ENCODE results near the gene SYTL3.

SYTL3 gene

DNA sequence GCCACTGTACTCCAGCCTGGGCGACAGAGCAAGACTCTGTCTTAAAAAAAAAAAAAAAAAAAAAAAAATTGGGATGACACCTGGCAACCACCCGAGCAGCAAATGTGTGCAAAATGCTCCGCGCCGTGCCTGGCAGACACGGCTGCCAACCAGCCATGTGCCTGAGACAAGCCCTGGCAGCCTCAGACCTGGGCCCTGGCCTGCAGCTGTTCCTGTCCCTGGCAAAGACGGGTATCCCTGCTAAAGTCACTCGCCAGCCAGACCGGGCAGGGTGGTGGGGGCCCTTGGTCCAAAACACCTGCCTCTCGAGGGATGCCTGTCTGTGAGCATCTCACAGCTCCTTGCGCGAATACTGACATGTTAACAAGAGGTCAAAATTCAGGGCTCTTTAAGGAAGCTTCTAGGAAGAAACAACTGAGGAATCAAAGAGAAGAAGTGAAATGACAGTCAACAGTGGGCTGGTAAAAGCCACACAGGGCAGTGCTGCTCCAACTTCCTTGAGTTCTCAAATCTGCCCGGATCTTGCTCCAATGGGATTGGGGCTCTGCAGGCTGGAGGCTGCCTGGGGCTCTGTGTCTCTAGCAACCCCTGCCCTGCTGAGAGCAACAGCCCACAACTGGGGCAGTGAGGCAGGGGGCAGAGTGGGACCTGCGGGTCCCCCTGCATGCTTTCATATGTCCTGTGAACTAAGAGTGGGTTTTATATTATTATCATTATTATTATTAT, 53.4 kb downstream of the SYTL3 start:
- TF ChIP-seq, protein P1, sequence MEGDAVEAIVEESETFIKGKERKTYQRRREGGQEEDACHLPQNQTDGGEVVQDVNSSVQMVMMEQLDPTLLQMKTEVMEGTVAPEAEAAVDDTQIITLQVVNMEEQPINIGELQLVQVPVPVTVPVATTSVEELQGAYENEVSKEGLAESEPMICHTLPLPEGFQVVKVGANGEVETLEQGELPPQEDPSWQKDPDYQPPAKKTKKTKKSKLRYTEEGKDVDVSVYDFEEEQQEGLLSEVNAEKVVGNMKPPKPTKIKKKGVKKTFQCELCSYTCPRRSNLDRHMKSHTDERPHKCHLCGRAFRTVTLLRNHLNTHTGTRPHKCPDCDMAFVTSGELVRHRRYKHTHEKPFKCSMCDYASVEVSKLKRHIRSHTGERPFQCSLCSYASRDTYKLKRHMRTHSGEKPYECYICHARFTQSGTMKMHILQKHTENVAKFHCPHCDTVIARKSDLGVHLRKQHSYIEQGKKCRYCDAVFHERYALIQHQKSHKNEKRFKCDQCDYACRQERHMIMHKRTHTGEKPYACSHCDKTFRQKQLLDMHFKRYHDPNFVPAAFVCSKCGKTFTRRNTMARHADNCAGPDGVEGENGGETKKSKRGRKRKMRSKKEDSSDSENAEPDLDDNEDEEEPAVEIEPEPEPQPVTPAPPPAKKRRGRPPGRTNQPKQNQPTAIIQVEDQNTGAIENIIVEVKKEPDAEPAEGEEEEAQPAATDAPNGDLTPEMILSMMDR (conservative IDR thresholded peaks at IDR 0.05; ENCODE audit: control insufficient read depth, insufficient read depth, low read depth, low read length): no peak
- no peak for DNase-seq (ENCODE audit: low read depth)
- no peak overlapping the region for H3K4me3 ChIP-seq (ENCODE audit: control insufficient read depth, low read depth, low read length)

DNA sequence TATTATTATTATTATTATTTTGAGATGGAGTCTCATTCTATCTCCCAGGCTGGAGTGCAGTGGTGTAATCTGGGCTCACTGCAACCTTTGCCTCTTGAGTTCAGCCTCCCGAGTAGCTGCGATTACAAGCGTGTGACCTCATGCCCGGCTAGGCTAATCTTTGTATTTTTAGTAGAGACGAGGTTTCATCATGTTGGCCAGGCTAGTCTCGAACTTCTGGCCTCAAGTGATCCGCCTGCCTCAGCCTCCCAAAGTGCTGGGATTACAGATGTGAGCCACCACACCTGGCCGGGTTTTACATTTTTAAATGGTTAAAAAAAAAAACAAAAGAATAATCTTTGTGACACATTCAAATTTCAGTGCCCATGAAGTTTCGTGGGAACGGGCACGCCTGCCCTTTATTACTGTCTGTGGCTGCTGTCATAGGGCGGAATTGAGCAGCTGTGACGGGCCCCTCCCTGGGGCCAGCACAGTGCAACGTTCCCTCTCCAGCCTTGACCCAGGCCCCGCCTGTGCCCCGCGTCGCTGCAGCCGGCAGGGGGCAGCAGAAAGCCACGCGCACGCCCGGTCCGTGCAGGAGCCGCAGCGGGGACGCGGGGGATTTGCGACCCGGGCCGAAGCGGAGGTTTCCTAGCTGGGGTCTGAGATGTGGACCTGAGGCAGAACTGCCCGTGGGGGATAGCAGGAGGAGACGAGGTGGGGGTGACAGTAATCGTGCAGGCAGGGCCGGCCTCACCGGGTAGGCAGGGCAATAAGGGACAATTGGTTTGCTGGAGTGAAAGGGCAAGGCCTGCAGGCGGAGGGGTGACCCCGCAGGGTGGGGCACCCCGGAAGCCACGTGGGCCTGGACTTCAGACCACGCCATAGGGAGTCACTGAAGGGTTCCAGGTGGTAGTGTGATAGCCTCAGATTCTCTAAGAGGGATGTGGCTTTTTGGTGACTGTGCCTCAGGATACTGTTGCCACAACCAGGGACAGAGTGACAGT, 54.3 kb downstream of the SYTL3 start:
- TF ChIP-seq, protein P1 (conservative IDR thresholded peaks at IDR 0.05; ENCODE audit: control insufficient read depth, insufficient read depth, low read depth, low read length): peak; percentile 70
- peak overlapping the region; percentile 50 for H3K4me3 ChIP-seq (ENCODE audit: control insufficient read depth, low read depth, low read length)
- DNase-seq (ENCODE audit: low read depth): peak; percentile 42

DNA sequence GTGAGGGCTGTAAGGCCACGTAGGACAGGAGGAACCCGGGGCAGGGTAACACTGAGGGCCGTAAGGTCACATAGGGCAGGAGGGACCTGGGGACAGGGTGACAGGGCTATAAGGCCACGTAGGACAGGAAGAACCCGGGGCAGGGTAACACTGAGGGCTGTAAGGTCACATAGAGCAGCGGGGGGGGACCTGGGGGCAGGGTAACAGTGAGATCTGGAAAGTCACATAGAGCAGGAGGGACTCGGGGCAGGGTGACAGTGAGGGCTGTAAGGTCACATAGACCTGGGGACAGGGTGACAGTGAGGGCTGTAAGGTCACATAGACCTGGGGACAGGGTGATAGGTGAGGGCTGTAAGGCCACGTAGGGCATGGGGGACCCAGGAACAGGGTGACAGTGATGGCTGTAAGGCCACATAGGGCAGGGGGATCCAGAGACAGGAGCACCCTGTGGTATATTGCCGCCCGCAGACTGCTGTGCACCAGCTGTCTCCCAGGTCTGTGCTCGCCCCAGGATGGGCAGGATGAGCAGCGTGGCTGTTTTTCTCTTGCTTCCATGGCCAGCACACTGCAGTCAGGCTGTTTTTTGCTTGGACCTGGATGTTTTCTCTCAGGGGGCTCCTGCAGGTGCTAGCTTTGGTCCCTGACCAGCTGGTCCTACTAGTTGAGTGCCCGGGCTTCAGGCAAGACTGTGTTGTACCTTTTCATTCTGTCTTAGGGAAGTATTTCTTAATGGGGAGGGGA, 55.7 kb downstream of the SYTL3 start:
- TF ChIP-seq, protein P1 (conservative IDR thresholded peaks at IDR 0.05; ENCODE audit: control insufficient read depth, insufficient read depth, low read depth, low read length): no peak

DNA sequence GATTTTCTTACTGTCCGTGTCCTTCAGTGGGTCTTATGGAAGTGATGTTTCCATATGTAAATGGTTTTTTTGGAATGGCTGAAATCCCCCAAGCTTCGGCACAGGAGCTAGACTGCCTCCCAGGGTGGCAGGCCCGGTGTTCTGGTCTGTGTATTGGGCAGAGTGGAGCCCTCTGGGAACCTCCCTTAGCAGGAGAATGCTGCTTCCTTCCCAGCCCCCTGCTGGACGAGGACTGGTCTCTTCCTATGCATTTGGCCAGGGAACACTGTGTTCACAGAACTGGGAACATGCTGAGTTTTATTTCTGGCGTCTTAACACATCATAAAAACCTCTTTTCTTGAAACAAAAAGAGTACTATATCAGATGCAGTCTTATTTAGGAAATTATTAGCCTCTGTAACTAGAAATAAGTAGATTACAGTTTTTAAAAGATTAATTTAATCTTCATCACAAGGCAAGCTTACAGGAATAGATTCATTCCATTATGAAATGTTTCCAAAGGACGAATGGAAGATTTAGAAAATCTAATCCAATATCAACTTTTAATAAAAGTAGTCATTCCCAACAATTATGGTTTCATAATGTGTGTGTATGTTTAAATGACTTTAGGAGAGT, 56.6 kb downstream of the SYTL3 start:
- TF ChIP-seq, protein P1 (conservative IDR thresholded peaks at IDR 0.05; ENCODE audit: control insufficient read depth, insufficient read depth, low read depth, low read length): peak; percentile 78
- H3K4me3 ChIP-seq (ENCODE audit: control insufficient read depth, low read depth, low read length): no peak overlapping the region
- peak; percentile 65 for DNase-seq (ENCODE audit: low read depth)

More for the DNA sequence above, 55.7 kb downstream of the SYTL3 start:
- DNase-seq (ENCODE audit: low read depth): no peak
- no peak overlapping the region for H3K4me3 ChIP-seq (ENCODE audit: control insufficient read depth, low read depth, low read length)

DNA sequence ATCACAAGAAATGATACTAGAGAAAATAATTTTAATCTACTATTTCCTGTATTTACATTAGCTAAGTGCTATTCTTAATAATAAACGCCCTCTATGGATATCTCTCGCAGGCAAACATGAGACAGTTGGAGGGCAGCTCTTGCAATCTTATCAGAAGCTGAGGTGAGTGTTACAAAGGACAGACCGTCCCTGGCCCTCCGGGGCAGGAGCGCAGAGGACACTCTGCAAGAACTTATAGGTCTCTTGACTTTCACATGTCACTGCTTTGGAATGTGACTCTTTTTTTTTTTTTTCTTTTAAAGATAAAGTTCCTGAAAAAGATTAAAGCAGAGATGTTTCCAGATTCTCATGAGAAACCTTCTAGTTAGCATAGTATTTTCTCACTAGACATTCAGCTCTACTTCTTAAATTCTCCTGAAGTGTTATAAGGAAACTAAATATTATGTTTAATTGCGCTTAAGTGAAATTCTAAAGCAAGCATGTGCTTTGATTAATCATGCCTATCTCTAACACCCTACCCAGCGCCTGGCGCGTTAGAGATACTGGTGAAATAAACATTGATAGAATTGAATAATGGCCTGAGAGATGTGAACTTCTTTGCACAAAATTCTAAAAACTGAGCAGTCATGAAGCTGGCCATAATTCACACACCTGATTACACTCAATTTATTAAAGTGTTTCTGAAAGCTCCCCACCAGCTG, 57.4 kb downstream of the SYTL3 start:
- peak; percentile 48 for DNase-seq (ENCODE audit: low read depth)
- TF ChIP-seq, protein P1 (conservative IDR thresholded peaks at IDR 0.05; ENCODE audit: control insufficient read depth, insufficient read depth, low read depth, low read length): no peak
- no peak overlapping the region for H3K4me3 ChIP-seq (ENCODE audit: control insufficient read depth, low read depth, low read length)

All from fibroblast of mammary gland (primary cell).